GM21786 (cell line): ENCODE measurements around the gene CRIP2.

Source experiments
- ATAC-seq: cut with Tn5 transposase; IDR thresholded peaks from one replicate; pipeline ENCODE4 v1.9.1; 2021; ENCODE audit not compliant: unreplicated experiment

The CRIP2 gene

DNA sequence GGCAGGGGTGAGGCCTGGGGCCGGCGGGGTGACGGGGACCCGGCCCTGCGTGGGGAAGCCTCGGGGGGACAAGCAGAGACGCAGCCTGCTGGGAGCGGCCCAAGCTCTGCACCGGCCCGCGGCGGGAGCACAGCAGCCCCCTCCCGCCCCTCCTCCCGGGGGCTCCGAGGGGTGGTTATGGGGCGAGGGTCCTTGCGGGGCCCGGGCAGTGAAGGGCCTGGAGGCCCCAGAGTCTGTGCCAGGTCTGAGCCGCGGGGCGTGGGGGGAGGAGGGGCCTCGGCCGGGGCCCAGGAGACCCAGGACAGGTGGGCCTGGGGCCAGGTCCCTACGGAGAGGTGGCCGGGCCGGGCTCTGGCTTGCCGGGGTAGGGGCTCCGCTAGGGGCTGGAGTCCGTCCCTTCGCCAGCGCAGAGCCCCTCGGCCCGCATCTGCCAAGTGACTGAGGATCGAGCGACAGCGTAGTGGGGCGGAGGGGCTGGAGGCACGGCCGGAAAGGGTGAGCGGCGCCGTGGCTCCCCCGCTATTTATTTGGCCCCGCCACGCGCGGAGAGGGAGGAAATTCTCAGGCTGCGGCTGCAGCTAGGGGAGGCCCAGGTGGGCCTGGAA is 52.3 kb downstream of the CRIP2 start:
- ATAC-seq: no peak

DNA sequence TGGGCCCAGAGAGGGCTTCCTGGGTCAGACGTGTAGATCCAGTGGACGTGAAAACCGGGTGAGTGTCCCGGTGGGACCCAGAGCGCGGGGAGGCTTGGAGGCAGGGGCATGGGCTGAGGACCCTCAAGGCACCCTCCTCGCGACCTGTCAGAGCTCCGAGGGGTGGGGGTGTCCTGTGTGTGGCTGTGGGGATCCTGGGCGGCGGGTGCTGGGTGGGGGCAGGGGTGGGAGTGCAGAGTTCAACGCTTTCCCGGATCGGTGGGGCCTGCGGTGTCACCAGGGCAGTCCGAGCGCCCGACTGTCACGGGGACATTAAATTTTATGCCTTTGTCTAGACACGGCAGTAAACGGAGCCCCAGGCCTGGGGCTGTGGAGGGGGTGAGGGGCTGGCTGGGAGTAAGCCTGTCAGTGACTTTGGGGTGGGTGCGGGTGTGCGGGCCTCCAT is 52.8 kb downstream of the CRIP2 start:
- ATAC-seq: no peak

DNA sequence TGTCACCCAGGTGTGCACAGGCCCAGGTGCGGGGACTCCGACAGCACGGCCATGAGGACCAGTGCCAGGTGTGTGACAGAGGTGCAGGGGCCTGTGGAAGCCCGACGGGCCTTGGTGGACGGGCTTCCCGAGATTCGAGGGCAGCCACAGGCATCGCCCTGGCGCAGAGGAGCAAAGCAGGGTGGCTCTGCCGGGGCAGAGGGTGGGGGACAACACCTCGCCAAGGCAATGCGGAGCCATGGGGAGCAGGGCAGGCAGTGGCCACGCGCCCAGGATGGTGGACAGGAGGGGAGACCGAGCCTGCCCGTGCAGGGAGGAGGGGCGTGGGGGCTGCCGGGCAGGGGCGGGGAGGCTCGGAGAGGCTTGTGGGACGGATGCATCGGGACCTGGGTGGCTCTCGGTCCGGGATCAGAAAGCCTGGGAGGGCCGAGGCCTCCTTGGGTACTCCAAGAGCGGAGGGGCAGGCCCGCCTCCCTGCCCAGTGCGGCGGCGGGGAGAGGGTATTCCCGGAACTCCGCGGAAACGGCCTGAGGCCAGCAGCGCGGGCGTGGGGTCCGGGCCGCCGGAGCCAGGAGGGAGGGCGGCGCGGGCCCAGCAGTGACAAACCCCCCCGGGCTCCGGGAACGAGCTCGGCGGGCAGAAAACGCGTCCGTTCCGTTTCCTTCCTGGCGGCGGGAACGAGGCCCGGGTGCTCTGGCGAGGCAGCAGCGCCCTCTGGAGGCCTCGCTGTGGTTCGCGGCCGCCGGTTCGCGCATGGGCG is 53.4 kb downstream of the CRIP2 start:
- no peak for ATAC-seq

DNA sequence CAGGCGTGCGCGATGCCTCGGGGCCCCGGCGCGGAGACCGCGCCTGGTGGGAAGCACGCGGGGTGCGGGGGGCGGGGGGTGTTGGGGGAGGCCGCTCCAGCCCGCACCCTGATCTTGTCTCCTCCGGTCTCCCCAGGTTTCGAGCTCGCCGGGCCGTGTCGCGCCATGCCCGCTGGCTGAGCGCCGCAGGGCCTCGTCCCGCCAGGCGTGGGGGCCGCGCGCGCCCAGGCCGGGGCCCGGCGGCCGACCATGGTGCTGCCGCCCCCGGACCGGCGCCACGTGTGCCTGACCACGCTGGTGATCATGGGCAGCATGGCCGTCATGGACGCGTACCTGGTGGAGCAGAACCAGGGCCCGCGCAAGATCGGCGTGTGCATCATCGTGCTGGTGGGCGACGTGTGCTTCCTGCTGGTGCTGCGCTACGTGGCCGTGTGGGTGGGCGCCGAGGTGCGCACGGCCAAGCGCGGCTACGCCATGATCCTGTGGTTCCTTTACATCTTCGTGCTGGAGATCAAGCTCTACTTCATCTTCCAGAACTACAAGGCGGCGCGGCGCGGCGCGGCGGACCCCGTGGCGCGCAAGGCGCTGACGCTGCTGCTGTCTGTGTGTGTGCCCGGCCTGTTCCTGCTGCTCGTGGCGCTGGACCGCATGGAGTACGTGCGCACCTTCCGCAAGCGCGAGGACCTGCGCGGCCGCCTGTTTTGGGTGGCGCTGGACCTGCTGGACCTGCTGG is 54.1 kb downstream of the CRIP2 start:
- no peak for ATAC-seq

DNA sequence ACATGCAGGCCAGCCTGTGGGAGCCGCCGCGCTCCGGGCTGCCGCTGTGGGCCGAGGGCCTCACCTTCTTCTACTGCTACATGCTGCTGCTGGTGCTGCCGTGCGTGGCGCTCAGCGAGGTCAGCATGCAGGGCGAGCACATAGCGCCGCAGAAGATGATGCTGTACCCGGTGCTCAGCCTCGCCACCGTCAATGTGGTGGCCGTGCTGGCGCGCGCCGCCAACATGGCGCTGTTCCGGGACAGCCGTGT is 54.6 kb downstream of the CRIP2 start:
- ATAC-seq: no peak
